HG03175 (cell line): ENCODE data around the gene KICS2.

ENCODE experiments used
- ATAC-seq: cut with Tn5 transposase; IDR thresholded peaks from one replicate; pipeline ENCODE4 v1.9.1; 2021; ENCODE audit warnings: mild to moderate bottlenecking, moderate library complexity; ENCODE audit not compliant: unreplicated experiment

KICS2 gene

DNA sequence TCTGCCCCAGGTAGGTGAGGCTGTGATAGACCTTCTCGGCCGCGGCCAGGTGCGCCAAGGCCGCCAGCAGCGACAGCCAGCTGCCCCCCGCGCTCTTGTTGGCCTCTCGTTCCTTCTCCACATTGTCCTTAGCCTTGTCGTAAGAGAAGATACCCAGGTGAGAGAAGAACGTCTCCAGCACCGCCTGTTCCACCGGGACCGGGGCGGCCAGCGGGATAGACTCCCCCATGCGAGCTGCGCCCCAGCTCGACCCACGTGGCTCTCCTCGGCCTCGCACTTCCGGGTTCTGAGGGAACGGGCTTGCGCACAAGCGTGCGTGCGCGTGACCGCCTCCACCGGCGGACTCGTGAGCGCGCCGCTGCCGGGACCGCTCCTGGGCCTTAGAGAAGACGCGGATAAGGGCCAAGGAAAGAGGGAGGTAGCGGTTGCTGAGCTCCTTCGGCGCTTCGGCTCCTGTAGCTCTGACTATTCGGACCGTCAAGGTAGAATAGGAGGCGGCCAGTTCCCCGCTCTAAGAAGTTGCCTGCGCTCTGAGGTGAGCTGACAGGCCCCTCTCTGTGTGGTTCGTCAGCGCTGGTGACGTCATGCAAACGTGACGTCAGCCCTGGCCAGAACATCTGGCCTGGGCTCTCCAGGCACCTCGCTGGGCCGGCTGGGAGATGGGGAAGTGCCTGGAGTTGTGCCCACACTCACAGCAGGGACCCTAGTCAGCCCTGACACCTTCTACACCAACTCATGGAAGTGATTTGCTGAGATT, at the start of gene KICS2:
KICS2 (minus strand) TSS at position 288 of the 757 bp plus-strand sequence; CDS start at position 229, 59 bp downstream.
- ATAC-seq, result peak; percentile 96

DNA sequence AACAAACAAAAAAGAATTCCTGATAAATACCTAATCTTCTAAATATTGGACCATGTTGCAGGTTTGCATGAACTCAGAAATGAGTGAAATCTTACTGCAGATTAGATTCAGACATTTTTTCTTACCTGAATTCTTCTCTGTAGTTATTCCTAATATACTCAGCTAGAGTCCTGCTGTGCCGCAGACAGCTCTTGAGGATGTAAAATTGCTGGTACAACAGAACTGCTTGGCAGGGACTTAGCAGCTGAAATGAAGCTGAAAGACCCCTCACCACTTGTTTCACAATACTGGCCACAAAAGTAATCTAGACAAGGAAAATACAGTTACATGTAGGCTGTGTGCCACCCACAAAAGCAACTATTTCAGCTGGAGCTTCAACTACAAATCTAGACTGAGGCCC, 48.3 kb upstream of the KICS2 start:
- no peak for ATAC-seq

DNA sequence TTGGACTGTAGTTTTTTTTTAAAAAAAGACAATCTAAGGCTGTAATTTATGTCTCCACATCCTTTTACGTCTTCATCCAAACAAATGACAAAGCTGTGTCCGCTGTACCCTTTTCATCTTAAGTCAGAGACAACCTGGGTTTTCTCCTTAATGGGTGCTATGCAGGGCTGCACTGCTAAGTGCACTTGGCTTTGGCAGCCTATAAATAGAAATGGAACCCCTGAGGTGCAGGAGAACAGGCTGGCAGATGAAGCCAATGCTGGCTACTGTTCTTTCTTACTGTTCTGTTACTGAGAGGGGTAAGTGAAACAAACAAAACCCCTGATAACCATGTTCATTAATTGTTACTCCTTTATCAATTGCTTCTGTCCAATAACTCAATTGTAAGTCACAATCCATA, 47.1 kb upstream of the KICS2 start:
- ATAC-seq, result no peak

DNA sequence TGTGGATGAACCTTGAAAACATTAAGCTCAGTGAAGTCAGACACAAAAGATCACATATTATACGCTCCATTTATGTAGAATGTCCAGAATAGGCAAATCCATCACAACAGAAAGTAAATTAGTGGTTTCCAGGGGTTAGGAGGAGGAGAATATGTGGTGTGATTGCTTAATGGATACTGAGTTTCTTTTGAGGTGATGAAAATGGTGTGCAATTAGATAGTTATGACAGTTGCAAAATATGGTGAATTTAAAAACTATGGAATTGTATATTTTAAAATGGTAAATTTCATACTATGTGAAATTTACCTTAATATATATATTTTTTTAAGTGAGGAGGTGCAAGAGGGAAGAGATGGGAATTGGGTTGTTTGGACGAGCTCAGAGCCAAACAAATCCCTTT, 46.3 kb upstream of the KICS2 start:
- ATAC-seq, result no peak

DNA sequence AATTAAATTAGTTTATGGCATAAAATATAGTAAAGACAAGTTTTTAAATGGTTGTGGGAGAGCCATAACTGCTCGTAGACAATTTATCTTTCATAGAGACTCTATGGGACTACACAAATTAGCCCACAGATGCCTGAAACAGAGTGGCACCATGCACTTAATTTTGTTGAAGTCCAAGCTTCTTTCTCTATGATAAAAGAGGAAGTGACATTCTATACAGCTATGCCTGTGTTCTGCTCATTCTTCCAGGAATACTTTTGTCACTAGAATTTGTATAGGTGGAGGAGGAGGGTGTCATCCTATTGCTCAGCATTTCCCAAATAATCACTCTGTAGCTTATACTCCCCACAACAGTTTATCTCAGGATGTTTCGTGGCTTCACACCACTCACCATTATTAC, 43.7 kb upstream of the KICS2 start:
- ATAC-seq, result no peak

DNA sequence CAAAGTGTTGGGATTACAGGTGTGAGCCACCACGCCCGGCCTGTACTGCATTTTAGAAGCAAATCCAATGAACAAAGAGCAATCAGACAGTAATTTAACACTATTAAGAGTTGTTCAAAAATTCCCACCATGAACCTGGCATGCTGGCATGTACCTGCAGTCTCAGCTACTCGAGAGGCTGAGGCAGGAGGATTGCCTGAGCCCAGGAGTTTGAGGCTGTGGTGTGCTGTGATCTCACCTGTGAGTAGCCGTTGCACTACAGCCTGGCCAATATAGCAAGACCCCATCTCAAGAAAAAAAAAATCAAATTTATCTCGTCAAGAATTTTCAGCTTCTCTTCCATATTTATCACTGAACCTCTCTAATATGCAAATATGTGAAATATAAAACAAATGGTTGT, 39.7 kb upstream of the KICS2 start:
- no peak for ATAC-seq

DNA sequence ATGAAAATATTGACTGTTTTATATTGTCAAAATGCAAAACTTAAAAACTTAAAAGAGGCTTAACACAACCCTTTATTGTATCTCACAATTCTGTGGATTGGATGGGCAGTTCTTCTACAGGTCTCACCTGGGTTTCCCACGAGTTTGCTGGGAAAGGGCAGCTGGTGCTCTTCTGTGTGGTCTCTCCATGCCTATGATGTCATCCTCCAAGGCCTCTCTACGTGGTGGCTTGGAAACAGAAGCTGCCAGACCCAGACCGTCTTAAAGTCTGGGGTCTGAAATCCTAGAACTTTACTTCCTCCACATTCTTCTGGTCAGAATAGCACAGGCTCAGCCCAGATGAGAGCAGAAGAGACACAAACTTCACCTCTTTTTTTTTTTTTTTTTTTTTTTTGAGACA, 36.5 kb upstream of the KICS2 start:
- ATAC-seq, result no peak

DNA sequence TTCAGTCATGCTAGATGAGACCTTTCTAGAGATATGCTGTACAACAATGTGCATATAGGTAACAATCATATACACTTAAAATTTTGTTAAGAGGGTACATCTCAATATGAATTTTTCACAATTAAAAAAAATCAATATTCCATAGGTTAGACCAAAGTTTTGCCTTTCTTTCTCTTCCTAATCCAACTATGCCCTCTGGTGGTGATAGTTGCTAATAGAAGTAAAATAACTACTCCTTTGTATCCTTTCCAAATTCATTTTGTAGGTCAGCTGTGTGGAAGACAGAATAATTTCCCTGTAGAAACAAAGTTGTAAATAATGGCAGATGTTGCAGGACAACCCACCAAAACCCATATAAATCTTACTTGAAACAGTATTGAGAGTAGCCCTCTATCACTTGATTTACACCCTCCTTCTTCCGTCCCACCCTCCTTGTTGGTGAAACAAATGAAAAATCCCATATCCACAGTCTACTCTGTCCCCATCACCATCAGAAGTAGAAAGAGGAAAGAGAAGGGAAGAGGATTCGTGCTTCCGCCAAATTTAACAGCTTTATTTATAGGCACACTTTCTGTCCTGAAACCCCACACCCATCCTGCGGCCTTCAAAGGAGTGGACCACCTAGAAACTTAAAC, 34.2 kb upstream of the KICS2 start:
- ATAC-seq, result no peak

DNA sequence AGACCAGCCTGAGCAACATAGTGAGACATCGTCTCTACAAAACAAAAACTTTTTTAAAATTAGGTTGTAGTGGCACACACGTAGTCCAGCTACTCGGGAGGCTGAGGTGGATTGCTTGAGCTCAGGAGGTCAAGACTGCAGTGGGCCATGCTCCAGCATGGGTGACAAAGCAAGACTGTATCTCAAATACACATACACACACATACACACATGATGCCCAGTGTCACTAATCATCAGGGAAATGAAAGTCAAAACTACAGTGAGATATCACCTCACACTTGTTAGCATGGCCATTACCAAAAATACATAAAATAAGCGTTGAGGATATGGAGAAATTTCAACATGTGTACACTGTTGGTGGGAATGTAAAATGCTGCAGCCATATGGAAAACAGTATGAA, 33.2 kb upstream of the KICS2 start:
- ATAC-seq, result no peak

DNA sequence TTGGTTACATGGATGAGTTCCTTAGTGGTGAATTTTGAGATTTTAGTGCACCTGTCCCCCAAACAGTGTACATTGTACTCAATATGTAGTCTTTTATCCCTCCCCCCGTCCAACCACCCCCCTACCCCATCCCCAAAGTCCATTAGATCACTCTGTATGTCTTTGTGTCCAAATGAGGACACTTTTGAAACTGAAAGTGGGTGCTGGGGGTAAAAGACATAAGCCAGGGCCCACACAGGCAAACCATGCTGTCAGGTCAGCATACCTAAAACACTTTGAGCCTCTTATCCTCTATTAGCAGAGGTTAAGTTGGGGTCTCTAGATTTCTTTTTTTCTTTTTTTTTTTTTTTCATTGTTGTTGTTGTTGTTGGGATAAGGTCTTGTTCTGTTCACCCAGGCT, 31.3 kb upstream of the KICS2 start:
- no peak for ATAC-seq

DNA sequence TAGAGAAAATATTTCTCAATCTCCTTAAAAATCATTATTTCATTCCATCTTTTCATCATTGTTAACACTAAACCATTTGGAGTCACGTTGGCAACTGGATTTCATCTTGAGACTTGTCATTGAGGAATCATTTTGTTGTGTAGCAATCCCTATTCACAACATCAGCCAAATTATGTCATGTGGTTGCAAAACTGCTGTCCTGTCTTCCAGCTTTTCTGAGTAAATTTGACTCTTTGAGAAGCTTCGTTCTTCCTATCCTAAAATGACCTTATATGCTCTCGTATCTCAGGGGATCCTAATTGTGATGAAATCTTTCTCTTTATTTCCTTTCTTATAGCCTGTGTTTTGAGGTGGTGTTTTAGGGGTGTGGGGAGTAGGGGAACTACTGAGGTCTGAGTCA, 30.6 kb upstream of the KICS2 start:
- no peak for ATAC-seq

DNA sequence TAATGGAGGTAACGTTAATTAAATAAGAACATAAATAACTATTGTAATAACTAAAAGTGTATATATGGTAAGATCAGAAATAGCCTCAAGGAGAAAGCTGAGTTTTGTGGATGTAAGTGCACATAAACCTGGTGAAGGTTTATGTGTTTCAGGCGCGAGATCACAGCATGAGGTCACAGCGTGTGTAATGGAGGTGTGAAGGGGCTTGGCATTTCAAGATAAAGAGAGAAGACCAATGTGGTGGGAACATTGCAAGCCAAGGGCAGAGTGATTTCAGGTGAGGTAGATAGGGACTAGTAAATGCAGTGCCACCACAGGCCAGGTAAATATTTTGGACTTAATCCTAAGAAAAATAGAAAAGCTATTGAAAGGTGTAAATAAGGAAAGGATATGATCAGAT, 21.7 kb upstream of the KICS2 start:
- no peak for ATAC-seq

DNA sequence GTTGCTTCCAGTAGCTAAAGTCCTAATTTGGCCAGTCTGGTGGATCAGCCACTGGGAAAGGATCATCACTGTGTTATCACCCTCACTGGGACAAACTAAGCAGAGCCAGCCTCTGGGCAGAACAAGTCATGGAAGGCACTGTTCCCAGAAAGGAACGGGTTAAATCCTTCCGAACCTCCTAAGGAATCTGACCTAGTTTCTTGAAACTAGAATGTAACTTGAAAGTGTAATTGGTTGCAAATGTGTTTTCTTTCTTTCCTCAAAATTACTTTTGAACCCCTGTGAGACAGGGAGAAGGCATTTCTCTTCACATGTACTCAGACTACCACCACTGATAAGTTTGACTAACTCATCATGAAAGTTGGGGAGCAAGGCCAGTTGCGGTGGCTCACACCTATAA, 18.7 kb upstream of the KICS2 start:
- no peak for ATAC-seq

DNA sequence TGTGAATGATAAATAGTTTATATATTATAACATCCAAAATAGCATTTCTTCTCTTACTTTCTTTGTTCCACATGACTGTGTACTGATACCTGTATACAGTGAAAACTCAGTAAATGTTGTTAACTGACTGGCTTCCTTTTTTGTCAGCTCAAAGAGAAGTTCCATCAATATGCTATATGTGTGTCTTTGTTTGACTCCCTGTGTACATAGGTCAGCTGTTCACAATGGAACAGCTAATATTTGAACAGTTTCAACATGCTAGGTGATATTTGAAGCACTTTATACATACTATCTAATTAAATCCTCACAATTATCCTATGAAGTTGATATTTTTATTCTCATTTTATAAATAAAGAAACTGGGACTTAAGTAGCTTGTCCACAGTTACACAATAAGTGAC, 15.3 kb upstream of the KICS2 start:
- ATAC-seq, result no peak

DNA sequence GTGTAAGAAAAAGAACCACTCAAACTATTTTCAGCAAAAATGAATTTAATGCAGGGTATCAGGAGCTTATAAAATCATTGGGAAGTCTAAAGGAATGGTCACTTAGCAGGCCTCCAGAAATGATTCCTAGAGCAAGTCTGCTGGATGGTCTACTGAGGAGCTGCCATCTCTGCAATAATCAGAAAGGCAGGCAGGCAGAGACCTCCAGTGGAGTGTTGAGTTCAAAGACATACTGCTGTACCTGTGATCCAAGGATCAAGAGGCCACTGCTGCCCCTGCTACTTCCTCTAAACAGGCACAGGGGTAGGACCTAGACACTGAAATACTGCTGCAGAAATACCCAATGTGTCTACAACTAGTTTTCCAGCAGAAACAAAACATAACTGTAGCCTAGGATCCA, 14.5 kb upstream of the KICS2 start:
- ATAC-seq, result no peak

DNA sequence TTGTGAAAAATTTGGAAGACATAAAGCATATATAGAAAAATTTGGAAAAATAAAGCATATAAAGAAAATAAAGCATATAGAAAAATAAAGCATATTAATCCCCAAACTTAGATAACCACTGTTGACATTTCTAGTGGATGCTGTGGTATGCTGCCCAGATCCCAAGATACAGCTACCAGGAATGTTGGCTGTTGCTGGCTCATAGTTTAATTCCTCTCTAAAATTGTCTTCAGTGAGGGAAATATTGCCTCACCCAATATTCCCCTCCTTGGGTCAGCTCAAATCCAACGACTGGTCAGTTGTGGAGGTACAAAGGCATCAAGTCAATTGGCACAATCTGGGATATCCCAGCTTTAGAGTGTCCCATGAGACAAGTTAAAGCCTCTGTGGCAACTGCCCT, 10.1 kb upstream of the KICS2 start:
- ATAC-seq, result no peak

DNA sequence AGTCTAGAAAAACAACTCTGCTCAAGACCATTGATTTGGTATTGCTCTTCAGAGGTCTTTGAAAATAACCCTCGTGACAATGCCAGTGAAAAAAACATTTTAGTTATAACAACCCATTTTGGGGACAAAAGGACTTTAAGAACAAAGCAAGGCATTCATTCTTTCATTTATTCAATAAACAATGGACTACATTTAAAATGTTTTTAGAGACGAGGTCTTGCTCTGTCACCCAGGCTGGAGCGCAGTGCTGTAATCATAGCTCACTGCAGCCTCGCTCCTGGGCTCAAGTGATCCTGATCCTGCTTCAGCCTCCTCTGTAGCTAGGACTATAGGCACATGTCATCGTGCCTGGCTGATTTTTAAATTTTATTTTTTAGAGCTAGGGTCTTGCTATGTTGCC, 7.7 kb upstream of the KICS2 start:
- no peak for ATAC-seq

DNA sequence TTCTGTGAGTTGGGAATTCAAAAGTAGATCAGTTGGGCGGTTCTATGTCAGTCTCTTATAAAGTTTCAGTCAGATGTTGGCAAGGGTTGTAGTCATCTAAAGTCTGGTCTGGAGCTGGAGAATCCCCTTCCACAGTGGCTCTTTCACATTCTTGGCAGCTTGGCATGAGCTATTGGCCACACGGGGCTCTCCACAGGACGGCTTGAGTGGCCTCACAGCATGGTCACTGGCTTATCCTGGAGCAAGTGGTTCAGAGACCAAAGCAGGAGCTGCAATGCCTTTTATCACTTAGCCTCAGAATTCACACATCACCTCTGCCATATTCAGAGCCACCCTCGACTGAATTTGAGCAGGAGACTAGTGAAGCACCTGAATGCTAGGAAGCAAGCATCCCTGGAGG, 7.1 kb upstream of the KICS2 start:
- no peak for ATAC-seq

DNA sequence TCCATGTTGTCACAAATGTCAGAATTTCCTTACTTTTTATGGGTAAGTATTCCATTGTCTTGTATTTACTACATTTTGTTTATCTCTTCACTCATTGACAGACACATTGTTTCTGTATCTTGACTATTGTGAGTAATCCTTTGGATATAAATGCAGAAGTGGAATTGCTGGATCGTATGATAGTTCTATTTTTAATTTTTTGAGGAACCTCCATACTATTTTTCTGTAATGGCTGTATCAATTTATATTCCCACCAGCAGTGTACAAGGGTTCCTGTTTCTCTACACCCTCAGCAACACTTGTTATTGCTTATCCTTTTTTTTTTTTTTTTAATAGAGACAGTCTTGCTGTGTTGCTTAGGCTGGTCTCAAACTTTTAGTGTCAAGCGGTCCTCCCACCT, 3.5 kb upstream of the KICS2 start:
- ATAC-seq, result no peak

DNA sequence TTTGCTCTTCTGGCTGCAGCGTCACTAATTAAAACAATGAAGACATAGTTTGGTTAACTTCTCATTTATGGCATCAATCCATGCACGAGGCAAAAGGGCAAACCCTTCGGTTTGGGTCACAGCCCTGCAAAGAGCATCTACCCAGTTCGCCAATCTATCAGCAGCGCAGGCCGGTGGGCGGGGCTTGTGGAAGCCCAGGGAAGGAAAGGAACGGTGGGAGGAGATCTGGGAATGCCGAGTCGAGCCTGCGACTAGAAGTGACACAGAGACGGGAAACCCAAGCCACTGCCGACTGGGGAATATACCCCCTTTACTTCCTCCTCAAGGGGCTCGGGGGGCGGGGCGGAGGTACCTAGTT, 466 bp downstream of the KICS2 start:
- peak; percentile 10 for ATAC-seq

DNA sequence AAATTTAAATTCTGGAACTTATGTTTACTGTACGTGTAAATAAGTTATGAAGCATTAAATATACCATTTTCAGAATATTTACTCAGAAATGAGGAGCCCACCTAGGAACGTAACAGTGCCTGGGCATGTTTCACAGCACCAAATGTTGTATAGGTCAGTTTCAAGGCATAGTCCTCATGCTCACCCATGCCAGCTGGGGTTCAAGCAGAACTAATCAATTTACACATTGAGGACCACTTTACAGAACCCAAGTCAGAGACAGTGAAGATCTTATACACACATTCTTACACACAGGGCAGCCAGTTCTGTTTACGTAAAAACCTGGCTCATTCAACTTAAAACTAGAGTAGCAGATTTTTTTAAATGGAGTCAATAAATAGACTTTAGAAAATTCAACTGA, 2.0 kb downstream of the KICS2 start:
- ATAC-seq, result no peak

DNA sequence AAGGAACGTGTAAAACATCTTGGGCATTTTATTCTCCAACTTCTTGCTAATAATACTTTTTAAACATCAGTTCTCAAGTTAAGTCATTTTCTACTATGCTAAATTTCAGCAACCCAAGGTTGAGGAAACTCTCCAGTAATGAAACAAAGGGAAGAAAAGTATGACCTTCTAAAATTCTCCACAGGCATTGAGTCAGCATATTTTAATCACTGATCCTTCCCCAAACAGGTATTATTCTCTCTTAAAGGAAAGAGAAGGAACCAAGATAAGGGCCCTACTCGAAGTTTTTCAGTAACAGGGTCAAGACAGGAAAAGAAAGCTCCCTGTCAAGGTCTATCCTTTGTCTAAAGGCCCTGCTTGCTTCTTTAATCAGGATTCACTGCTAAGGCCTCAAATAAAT, 3.0 kb downstream of the KICS2 start:
- no peak for ATAC-seq

DNA sequence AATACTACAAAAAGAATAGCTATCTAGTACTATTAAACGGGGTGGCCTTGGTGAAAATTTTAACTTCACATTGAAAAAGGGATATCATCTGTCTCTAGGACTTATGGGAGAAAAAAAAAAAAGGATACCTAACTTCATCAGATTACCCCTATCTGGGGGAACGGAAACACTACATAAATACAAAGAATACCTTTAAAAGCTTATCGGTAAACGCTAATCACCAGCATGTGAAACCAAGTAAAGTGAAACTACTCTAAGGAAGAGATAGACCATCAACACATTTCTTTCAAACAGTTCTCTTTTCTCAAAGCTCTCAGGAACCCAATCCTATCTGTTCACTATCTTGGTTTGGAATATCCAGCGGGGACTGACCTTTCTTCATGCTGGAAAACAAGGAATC, 3.5 kb downstream of the KICS2 start:
- ATAC-seq, result no peak
